Measurements from ENCODE around the gene PTPRG. TPM values are rescaled to one million over a fixed set of nuclear protein-coding genes. Genes with fewer than 3 reads are reported as not detected.

PTPRG gene
- total and polyA plus RNA-seq, 2 experiments from 2014 or later: 24.4 to 131 TPM

GRCh38 chr3:61820306-61820992, 259.1 kb downstream of the PTPRG start:
- Histone ChIP-seq H2AFZ (no peak overlapping the region), H3K36me3 (ENCODE audit: insufficient read depth) (no peaks in the 10 kb centered on the region; the same call in 1 of the 2 replicates), H3F3A (replicated peaks; ENCODE audit: low read depth) (no peaks in the 10 kb centered on the region), H3K27me3 (ENCODE audit: insufficient read depth) (no peaks in the 10 kb centered on the region), H3K27ac (ENCODE audit: low read depth) (no peak overlapping the region), H3K4me2 (no peak overlapping the region), H3K9me2 (ENCODE audit: insufficient read depth) (no peaks in the 10 kb centered on the region), H3K4me3 (no peak overlapping the region), H4K20me1 (replicated peaks; ENCODE audit: insufficient read depth) (peaks cover 5% of the 10 kb centered on the region; the same call in 1 of the 2 replicates), H3K4me1 (ENCODE audit: insufficient read depth) (peaks cover 7% of the 10 kb centered on the region; the same call in 1 of the 2 replicates), H3K79me2 (replicated peaks; ENCODE audit: insufficient read depth) (peaks cover 87% of the 10 kb centered on the region)
- Mint-ChIP-seq H3K9me3 (no peaks in the 10 kb centered on the region), H3K27ac (no peak overlapping the region), H3K4me1 (peaks cover 20% of the 10 kb centered on the region), H3K27me3 (ENCODE audit: insufficient read depth, low read depth, poor library complexity) (peaks cover 2% of the 10 kb centered on the region), H3K36me3 (ENCODE audit: low read depth) (peaks cover 14% of the 10 kb centered on the region; the same call in 2 of the 3 replicates), H3K4me3 (no peak overlapping the region)
- no peak for DNase-seq (ENCODE audit: low spot score)
- no peak for ATAC-seq
- TF ChIP-seq, protein P1, sequence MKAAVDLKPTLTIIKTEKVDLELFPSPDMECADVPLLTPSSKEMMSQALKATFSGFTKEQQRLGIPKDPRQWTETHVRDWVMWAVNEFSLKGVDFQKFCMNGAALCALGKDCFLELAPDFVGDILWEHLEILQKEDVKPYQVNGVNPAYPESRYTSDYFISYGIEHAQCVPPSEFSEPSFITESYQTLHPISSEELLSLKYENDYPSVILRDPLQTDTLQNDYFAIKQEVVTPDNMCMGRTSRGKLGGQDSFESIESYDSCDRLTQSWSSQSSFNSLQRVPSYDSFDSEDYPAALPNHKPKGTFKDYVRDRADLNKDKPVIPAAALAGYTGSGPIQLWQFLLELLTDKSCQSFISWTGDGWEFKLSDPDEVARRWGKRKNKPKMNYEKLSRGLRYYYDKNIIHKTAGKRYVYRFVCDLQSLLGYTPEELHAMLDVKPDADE (IDR thresholded peaks at IDR 0.05): no peak
- TF ChIP-seq EZH2 (IDR thresholded peaks at IDR 0.05; ENCODE audit: low read depth, unreplicated experiment) (no peak), REST (IDR thresholded peaks at IDR 0.05; ENCODE audit: unreplicated experiment) (no peak), STAT1 (IDR thresholded peaks at IDR 0.05; ENCODE audit: unreplicated experiment) (no peak), ZNF114 (CRISPR knock-in tag; IDR thresholded peaks at IDR 0.05) (no peak), JUNB (IDR thresholded peaks at IDR 0.05; ENCODE audit: unreplicated experiment) (no peak)

DNA sequence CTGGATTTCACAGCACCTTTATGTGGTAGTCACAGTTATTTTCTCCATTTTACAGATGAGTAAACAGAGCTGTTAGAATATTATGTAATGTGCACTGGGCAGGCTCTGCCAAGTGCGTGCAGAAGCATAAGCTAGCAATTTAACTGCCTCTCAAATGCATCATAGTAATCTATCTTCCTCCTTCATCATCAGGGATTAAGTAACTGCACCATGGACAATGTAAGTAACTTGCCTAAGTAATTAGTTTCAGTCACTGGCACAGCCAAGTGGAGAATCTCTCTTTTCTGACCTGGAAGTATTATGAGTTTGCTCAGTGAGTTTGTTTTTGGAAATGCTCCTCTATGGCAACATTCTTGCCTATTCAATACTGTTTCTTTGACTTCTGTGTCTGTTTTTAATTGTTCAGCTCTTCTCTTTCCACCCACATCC, 260.5 kb downstream of the PTPRG start:
- Mint-ChIP-seq H3K4me3 (no peak overlapping the region), H3K36me3 (ENCODE audit: low read depth) (peaks cover 14% of the 10 kb centered on the region; the same call in 2 of the 3 replicates), H3K4me1 (peaks cover 20% of the 10 kb centered on the region), H3K27ac (no peak overlapping the region), H3K27me3 (ENCODE audit: insufficient read depth, low read depth, poor library complexity) (peaks cover 2% of the 10 kb centered on the region), H3K9me3 (no peaks in the 10 kb centered on the region)
- H3F3A ChIP-seq (replicated peaks; ENCODE audit: low read depth): no peaks in the 10 kb centered on the region
- no peak overlapping the region for H2AFZ ChIP-seq
- H3K27ac ChIP-seq (ENCODE audit: low read depth): no peak overlapping the region
- peaks cover 7% of the 10 kb centered on the region; the same call in 1 of the 2 replicates for H3K4me1 ChIP-seq (ENCODE audit: insufficient read depth)
- no peak for DNase-seq (ENCODE audit: low spot score)
- no peaks in the 10 kb centered on the region for H3K9me2 ChIP-seq (ENCODE audit: insufficient read depth)
- no peaks in the 10 kb centered on the region for H4K20me1 ChIP-seq (replicated peaks; ENCODE audit: insufficient read depth)
- H3K4me2 ChIP-seq: no peak overlapping the region
- no peak overlapping the region for H3K4me3 ChIP-seq
- H3K36me3 ChIP-seq (ENCODE audit: insufficient read depth): no peaks in the 10 kb centered on the region; the same call in 1 of the 2 replicates
- no peak for ATAC-seq
- no peaks in the 10 kb centered on the region for H3K27me3 ChIP-seq (ENCODE audit: insufficient read depth)
- H3K79me2 ChIP-seq (replicated peaks; ENCODE audit: insufficient read depth): peaks cover 88% of the 10 kb centered on the region
- no peak for TF ChIP-seq ZNF331 (CRISPR knock-in tag; IDR thresholded peaks at IDR 0.05; ENCODE audit: low read depth)
- TF ChIP-seq REST (IDR thresholded peaks at IDR 0.05; ENCODE audit: unreplicated experiment): no peak
- no peak for TF ChIP-seq NANOG (IDR thresholded peaks at IDR 0.05; ENCODE audit: borderline replicate concordance)
- no peak for TF ChIP-seq STAT1 (IDR thresholded peaks at IDR 0.05; ENCODE audit: unreplicated experiment)
- no peak for TF ChIP-seq CREB1 (CRISPR knock-in tag; IDR thresholded peaks at IDR 0.05; ENCODE audit: low read depth)
- no peak for TF ChIP-seq EZH2phosphoT487 (IDR thresholded peaks at IDR 0.05; ENCODE audit: unreplicated experiment)
- TF ChIP-seq ZNF114 (CRISPR knock-in tag; IDR thresholded peaks at IDR 0.05): no peak
- TF ChIP-seq, protein P1 (IDR thresholded peaks at IDR 0.05): no peak
- no peak for TF ChIP-seq POLR2AphosphoS5 (IDR thresholded peaks at IDR 0.05; ENCODE audit: low read depth)

All from GM23338 (cell line).